Spleen (tissue), 11 donors: ENCODE results near the gene RIN2. TPM values are rescaled to one million over a fixed set of nuclear protein-coding genes. Genes with fewer than 3 reads are reported as not detected.

Source experiments
- DNase-seq: peaks from one replicate; pipeline ENCODE4 v3.0.0-alpha.2; 2020
- H3K27ac ChIP-seq, 8 donors: fragments of 200-600 bp; sonication (generic) in 7 of 8; 1 replicate in 4 of 8; 2 replicates in 4 of 8; pipeline versions ENCODE4 v1.5.0 to v1.8.0; 2016 to 2021; ENCODE audit warnings: inconsistent platforms in 4 of 8, mild to moderate bottlenecking in 4 of 8, moderate library complexity in 1 of 8
- H3K27me3 ChIP-seq, 7 donors: fragments of 200-600 bp; sonication (generic) in 6 of 7; replicated peaks in 1 of 7; 1 replicate in 4 of 7; 2 replicates in 3 of 7; pipeline versions ENCODE4 v1.5.0 to v1.8.0; 2016 to 2021; ENCODE audit warnings: inconsistent platforms in 3 of 7, mild to moderate bottlenecking in 1 of 7
- H3K36me3 ChIP-seq, 6 donors: fragments of 200-600 bp; sonication (generic) in 5 of 6; 1 replicate in 4 of 6; 2 replicates in 2 of 6; pipeline versions ENCODE4 v1.5.0 to v1.8.0; 2016 to 2021; ENCODE audit warnings: inconsistent platforms in 2 of 6
- H3K4me1 ChIP-seq, 6 donors: fragments of 200-600 bp; sonication (generic) in 5 of 6; 1 replicate in 3 of 6; 2 replicates in 3 of 6; pipeline versions ENCODE4 v1.5.0 to v1.8.0; 2016 to 2021; ENCODE audit warnings: inconsistent platforms in 3 of 6
- H3K4me3 ChIP-seq, 8 donors: fragments of 200-600 bp; sonication (generic) in 7 of 8; 1 replicate in 4 of 8; 2 replicates in 4 of 8; pipeline versions ENCODE4 v1.5.0 to v1.8.0; 2016 to 2021; ENCODE audit warnings: inconsistent platforms in 4 of 8, mild to moderate bottlenecking in 4 of 8, moderate library complexity in 2 of 8
- H3K9me3 ChIP-seq, 8 donors: fragments of 200-600 bp; sonication (generic) in 7 of 8; 1 replicate in 4 of 8; 2 replicates in 4 of 8; pipeline versions ENCODE4 v1.5.0 to v1.8.0; 2016 to 2021; ENCODE audit warnings: inconsistent platforms in 4 of 8
- CTCF ChIP-seq, 11 experiments: fragments of 200-600 bp in 7 of 11; fragments of 450-650 bp in 4 of 11; sonication (generic) in 4 of 11; IDR thresholded peaks in 8 of 11; conservative IDR thresholded peaks in 3 of 11; 1 replicate in 7 of 11; 2 replicates in 4 of 11; pipeline versions ENCODE4 v1.4.0 to v1.8.0; 2016 to 2021; ENCODE audit warnings: antibody characterized with exemption in 11 of 11, inconsistent platforms in 4 of 11, mild to moderate bottlenecking in 1 of 11
- POLR2A ChIP-seq, 3 donors: fragments of 450-650 bp; IDR thresholded peaks; one replicate each; pipeline ENCODE4 v1.5.1; 2017; ENCODE audit warnings: antibody characterized with exemption in 3 of 3, mild to moderate bottlenecking in 1 of 3
- POLR2AphosphoS5 ChIP-seq, 3 donors: sonication (generic); formaldehyde crosslinking; IDR thresholded peaks; one replicate each; pipeline ENCODE4 v1.5.1; 2017; ENCODE audit warnings: antibody characterized with exemption in 3 of 3
- WGBS, 5 donors: extraction: QIAGEN DNeasy Blood & Tissue Kit in 3 of 5; methylation state at CpG; one replicate each; pipeline versions ENCODE4 v1.1.5 to v1.1.7; 2013 to 2018; 5-methylcytosine and 5-hydroxymethylcytosine counted together
- intact Hi-C: fragments of 100-400 bp; cut with DNase I; formaldehyde crosslinking; loops from one replicate; pipeline ENCODE4 v1.15.0; 2023; ENCODE audit warnings: low total_unique reads
- polyA plus RNA-seq, 3 donors: library from polyadenylated mRNA; stranded (reverse); fragments of 200-250 nt; gene quantifications; one replicate each; pipeline ENCODE4 v1.2.1, GENCODE V29; 2013
- total RNA-seq, 7 donors: library from RNA; depleted of rRNA in 3 of 7; stranded (reverse); fragments of >200 nt in 3 of 7; fragmentation: NEBNext Ultra II Directional in 4 of 7; extraction: Animal tissue kit (Norgen Biotek cat#: 25700) in 4 of 7; gene quantifications; one replicate each; pipeline versions ENCODE4 v1.1.0 to v1.2.1, GENCODE V29; 2016 to 2021
- donor health status: healthy with polysubstance abuse.
- donor health status: DM: no; HTN: no; CAD: no; lungs with moderate emphysema.
- donor health status: DM: no; HTN: no; CAD: no.
- donor health status: Bipolar disorder and iron deficiency.
- donor health status: healthy.
- donor health status: DM: no; HTN: no; CAD: no.
- donor health status: DM: yes; HTN: yes; CAD: no.

RIN2 gene
- total and polyA plus RNA-seq, 10 donors: 4.8 to 135 (median 64.0) TPM

GRCh38 chr20:19723813-19724430 lies 34.1 kb upstream of the RIN2 start:
- DNase-seq: no peak
- TF ChIP-seq POLR2AphosphoS5 (IDR thresholded peaks at IDR 0.05) (no peak), CTCF (IDR thresholded peaks at IDR 0.05 in 8 of 11, conservative IDR thresholded peaks at IDR 0.05 in 3 of 11) (no peak), POLR2A (IDR thresholded peaks at IDR 0.05) (no peak)
- Histone ChIP-seq H3K36me3 (no peaks in the 10 kb centered on the region), H3K4me1 (peaks cover 0 to 20% (median 4%) of the 10 kb centered on the region in 6 donors), H3K27ac (no peak overlapping the region), H3K4me3 (no peak overlapping the region), H3K9me3 (no peaks in the 10 kb centered on the region), H3K27me3 (no peaks in the 10 kb centered on the region)
- intact Hi-C loops: no loop called here
- 68 to 88% (median 86%) methylated on average over 6 to 11 of the region's 11 CpGs for WGBS, 5 donors

- Histone ChIP-seq H3K4me1 (peaks cover 0 to 20% (median 4%) of the 10 kb centered on the region in 6 donors), H3K9me3 (no peaks in the 10 kb centered on the region), H3K36me3 (no peaks in the 10 kb centered on the region), H3K4me3 (no peak overlapping the region), H3K27ac (no peak overlapping the region), H3K27me3 (no peaks in the 10 kb centered on the region)
- TF ChIP-seq POLR2AphosphoS5 (IDR thresholded peaks at IDR 0.05) (no peak), CTCF (IDR thresholded peaks at IDR 0.05 in 8 of 11, conservative IDR thresholded peaks at IDR 0.05 in 3 of 11) (no peak)
- 89 to 98% (median 93%) methylated on average over 4 of the region's 4 CpGs for WGBS, 5 donors
- intact Hi-C loops: no loop called here
- DNase-seq: no peak
Observed at GRCh38 chr20:19725373-19725772, 32.7 kb upstream of the RIN2 start.

- TF ChIP-seq CTCF (IDR thresholded peaks at IDR 0.05 in 8 of 11, conservative IDR thresholded peaks at IDR 0.05 in 3 of 11) (no peak), POLR2A (IDR thresholded peaks at IDR 0.05) (no peak), POLR2AphosphoS5 (IDR thresholded peaks at IDR 0.05) (no peak)
- no peak overlapping the region for H3K27ac ChIP-seq
- no peaks in the 10 kb centered on the region for H3K36me3 ChIP-seq
- 74 to 92% (median 80%) methylated on average over 1 of the region's 1 CpG for WGBS, 5 donors
- intact Hi-C loops: no loop called here
- DNase-seq: no peak
- no peaks in the 10 kb centered on the region for H3K27me3 ChIP-seq
- H3K4me3 ChIP-seq: no peak overlapping the region
- H3K9me3 ChIP-seq: no peaks in the 10 kb centered on the region
- peaks cover 0 to 20% (median 4%) of the 10 kb centered on the region in 6 donors for H3K4me1 ChIP-seq
Observed at GRCh38 chr20:19725814-19726525, 32.1 kb upstream of the RIN2 start.

GRCh38 chr20:19727251-19727847 lies 30.7 kb upstream of the RIN2 start:
- TF ChIP-seq POLR2AphosphoS5 (IDR thresholded peaks at IDR 0.05) (no peak), CTCF (IDR thresholded peaks at IDR 0.05 in 8 of 11, conservative IDR thresholded peaks at IDR 0.05 in 3 of 11) (no peak), POLR2A (IDR thresholded peaks at IDR 0.05) (no peak)
- Histone ChIP-seq H3K4me3 (no peak overlapping the region), H3K36me3 (no peaks in the 10 kb centered on the region), H3K27ac (no peak overlapping the region), H3K4me1 (peaks cover 0 to 20% (median 4%) of the 10 kb centered on the region in 6 donors), H3K9me3 (no peaks in the 10 kb centered on the region), H3K27me3 (no peaks in the 10 kb centered on the region)
- no peak for DNase-seq
- intact Hi-C loops: no loop called here
- WGBS, 5 donors: 77 to 84% (median 81%) methylated on average over 10 of the region's 10 CpGs
